CD4-positive, alpha-beta T cell (primary cell): ENCODE results near the gene PKD1L1. TPM values are rescaled to one million over a fixed set of nuclear protein-coding genes. Genes with fewer than 3 reads are reported as not detected.

Experiments used
- ATAC-seq: fragments of 200-7000 bp; cut with Tn5 transposase; one replicate; pipeline ENCODE4 v1.10.0; 2022; ENCODE audit warnings: mild to moderate bottlenecking; ENCODE audit not compliant: poor library complexity
- CTCF ChIA-PET: fragments of 350-600 bp; sonication (Branson Sonifier 250); formaldehyde crosslinking; loops from one replicate; lab custom pipeline; 2021; ENCODE audit warnings: antibody characterized with exemption, inconsistent platforms; lab: Charles Lee
- POLR2A ChIA-PET: fragments of 350-600 bp; sonication (Branson Sonifier 250); formaldehyde crosslinking; loops from one replicate; lab custom pipeline; 2021; ENCODE audit warnings: antibody characterized with exemption, inconsistent platforms; lab: Charles Lee
- DNase-seq, 14 experiments: peaks; one replicate each; pipeline ENCODE4 v3.0.0-alpha.2; 2013 to 2020; ENCODE audit warnings: mixed read lengths in 2 of 14
- H3K27ac ChIP-seq, 2 donors: one replicate each; pipeline versions ENCODE4 v1.5.1 to v1.7.0; 2013; ENCODE audit warnings: low read length in 2 of 2, low read depth in 1 of 2, mild to moderate bottlenecking in 1 of 2
- H3K27me3 ChIP-seq, 2 experiments: 1 replicate in 1 of 2; 2 replicates in 1 of 2; pipeline versions ENCODE4 v1.6.1 to v1.7.0; 2013; ENCODE audit warnings: low read length in 2 of 2, control low read depth in 1 of 2, mild to moderate bottlenecking in 1 of 2, moderate library complexity in 1 of 2; ENCODE audit not compliant: insufficient read depth in 2 of 2, control insufficient read depth in 1 of 2
- H3K36me3 ChIP-seq: one replicate; pipeline ENCODE4 v1.6.1; 2013; ENCODE audit warnings: low read length, control low read depth; ENCODE audit not compliant: insufficient read depth
- H3K4me1 ChIP-seq: one replicate; pipeline ENCODE4 v1.6.1; 2013; ENCODE audit warnings: low read length, control low read depth; ENCODE audit not compliant: insufficient read depth
- H3K4me3 ChIP-seq: one replicate; pipeline ENCODE4 v1.5.1; 2013; ENCODE audit warnings: mild to moderate bottlenecking, low read length, moderate library complexity
- H3K9me3 ChIP-seq, 2 experiments: 1 replicate in 1 of 2; 2 replicates in 1 of 2; pipeline versions ENCODE4 v1.6.1 to v1.7.0; 2013; ENCODE audit warnings: low read length in 2 of 2, mild to moderate bottlenecking in 2 of 2, control low read depth in 1 of 2, moderate library complexity in 1 of 2; ENCODE audit not compliant: control insufficient read depth in 1 of 2, insufficient read depth in 1 of 2
- H3K27ac Mint-ChIP-seq: one replicate; pipeline ENCODE4 v1.8.0; 2020; ENCODE audit warnings: mixed read lengths
- H3K27me3 Mint-ChIP-seq: one replicate; pipeline ENCODE4 v1.8.0; 2021; ENCODE audit warnings: mixed read lengths
- H3K36me3 Mint-ChIP-seq: one replicate; pipeline ENCODE4 v1.8.0; 2021; ENCODE audit warnings: low read depth, mixed read lengths
- H3K4me1 Mint-ChIP-seq: one replicate; pipeline ENCODE4 v1.8.0; 2021; ENCODE audit warnings: low read depth, mixed read lengths
- H3K4me3 Mint-ChIP-seq: one replicate; pipeline ENCODE4 v1.8.0; 2020; ENCODE audit warnings: mild to moderate bottlenecking, mixed read lengths
- H3K9me3 Mint-ChIP-seq: one replicate; pipeline ENCODE4 v1.8.0; 2020; ENCODE audit warnings: mixed read lengths
- CTCF ChIP-seq: fragments of 200-600 bp; IDR thresholded peaks from one replicate; pipeline ENCODE4 v1.8.0; 2022; ENCODE audit warnings: antibody characterized with exemption, mild to moderate bottlenecking
- intact Hi-C, 2 experiments: fragments of 100-400 bp; cut with DNase I in 1 of 2; cut with micrococcal nuclease in 1 of 2; formaldehyde crosslinking; loops; one replicate each; pipeline versions ENCODE4 v1.15.1 to v1.9.0; 2023 to 2025; cut with DNase I, micrococcal nuclease
- total RNA-seq, 174 experiments: library from RNA in 2 of 174; stranded (reverse) in 2 of 174; gene quantifications; one replicate each; pipeline ENCODE4 v1.2.3 and lab custom pipeline; 2021 to 2026

The PKD1L1 gene
- total RNA-seq, 2 experiments from 2014 or later: 0.20 to 0.25 TPM

GRCh38 chr7:47739891-47740290 lies 208.4 kb downstream of the PKD1L1 start:
- ATAC-seq (no peak), DNase-seq (no peak)
- Mint-ChIP-seq H3K4me3 (no peak overlapping the region), H3K4me1 (no peaks in the 10 kb centered on the region), H3K9me3 (no peaks in the 10 kb centered on the region), H3K27me3 (peaks cover 16% of the 10 kb centered on the region), H3K27ac (no peak overlapping the region), H3K36me3 (no peaks in the 10 kb centered on the region)
- H3K36me3 ChIP-seq: no peaks in the 10 kb centered on the region
- H3K27me3 ChIP-seq: no peaks in the 10 kb centered on the region
- H3K4me1 ChIP-seq: no peaks in the 10 kb centered on the region
- POLR2A ChIA-PET: no interaction called here
- no peak overlapping the region for H3K4me3 ChIP-seq
- H3K9me3 ChIP-seq: peaks cover 0 to 10% of the 10 kb centered on the region in 2 experiments
- no peak overlapping the region for H3K27ac ChIP-seq
- CTCF ChIA-PET: no interaction called here
- intact Hi-C loops: no loop called here
- no peak for TF ChIP-seq CTCF

DNA sequence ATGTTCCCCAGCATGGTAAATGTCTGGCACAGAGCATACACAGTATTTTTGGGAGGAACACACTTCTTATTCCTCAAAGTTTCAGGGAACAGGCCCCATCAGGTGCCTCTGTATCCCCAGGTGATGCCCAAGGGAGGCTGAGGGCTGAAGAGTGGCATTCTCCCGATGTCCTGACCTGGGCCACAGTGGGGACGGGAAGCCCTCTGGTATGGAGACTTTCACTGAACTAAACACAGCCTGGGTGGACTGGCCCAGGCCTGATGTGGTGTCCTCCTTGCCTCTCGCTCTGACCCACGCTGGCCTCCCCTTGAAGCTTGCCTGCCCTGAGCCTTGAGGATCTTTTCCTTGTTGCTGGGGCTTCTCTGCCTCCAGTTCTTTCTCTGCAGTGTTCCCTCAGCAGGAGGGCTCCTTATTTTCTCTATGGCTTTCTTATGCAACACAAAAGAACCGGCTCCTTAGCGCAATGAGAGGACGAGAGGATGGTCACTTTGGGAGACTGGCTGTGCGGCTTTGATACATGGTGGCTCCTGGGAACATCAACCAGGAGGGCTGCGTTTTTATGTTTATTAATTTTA lies 208.9 kb downstream of the PKD1L1 start:
- ChIA-PET CTCF (no interaction called here), POLR2A (no interaction called here)
- Mint-ChIP-seq H3K27me3 (peaks cover 20% of the 10 kb centered on the region), H3K36me3 (no peaks in the 10 kb centered on the region), H3K4me3 (no peak overlapping the region), H3K9me3 (no peaks in the 10 kb centered on the region), H3K27ac (no peak overlapping the region), H3K4me1 (no peaks in the 10 kb centered on the region)
- TF ChIP-seq CTCF: no peak
- intact Hi-C loops: no loop called here
- no peak for ATAC-seq
- Histone ChIP-seq H3K4me1 (no peaks in the 10 kb centered on the region), H3K36me3 (no peaks in the 10 kb centered on the region), H3K27ac (no peak overlapping the region), H3K9me3 (peaks cover 0 to 10% of the 10 kb centered on the region in 2 experiments), H3K27me3 (no peaks in the 10 kb centered on the region), H3K4me3 (no peak overlapping the region)
- no peak for DNase-seq

DNA sequence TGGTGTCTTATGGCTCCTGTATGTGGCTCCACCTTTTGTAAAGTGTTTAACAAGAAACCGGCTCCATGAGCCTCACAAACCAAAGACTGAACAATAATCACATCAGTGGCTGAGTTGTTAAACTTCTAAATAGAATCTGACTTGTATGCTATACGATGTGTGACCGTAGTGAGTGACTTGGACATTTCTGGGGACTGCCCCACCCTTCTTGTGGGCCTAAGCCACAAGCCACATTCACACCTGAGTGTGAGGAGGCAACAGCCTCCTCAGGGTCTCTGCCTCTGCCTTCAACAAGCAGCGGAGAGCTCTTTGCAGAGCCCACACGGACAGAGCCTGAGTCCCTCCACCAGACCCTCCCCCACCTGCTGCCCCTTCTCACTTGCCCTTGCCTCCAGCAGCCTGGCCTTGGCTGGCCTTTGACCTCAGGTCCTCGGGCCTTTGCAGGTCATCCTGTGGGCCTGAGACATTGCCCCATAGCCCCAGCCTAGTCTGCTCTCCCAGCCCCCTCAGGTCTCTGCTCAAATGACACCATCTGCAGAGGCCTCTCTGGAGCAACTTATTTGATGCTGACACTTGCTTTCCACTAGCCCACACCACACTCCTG lies 209.6 kb downstream of the PKD1L1 start:
- ChIA-PET CTCF (no interaction called here), POLR2A (no interaction called here)
- no peaks in the 10 kb centered on the region for H3K4me1 ChIP-seq
- no peaks in the 10 kb centered on the region for H3K27me3 ChIP-seq
- H3K9me3 ChIP-seq: peaks cover 0 to 4% of the 10 kb centered on the region in 2 experiments
- no peaks in the 10 kb centered on the region for H3K9me3 Mint-ChIP-seq
- no peaks in the 10 kb centered on the region for H3K36me3 ChIP-seq
- H3K27ac ChIP-seq: no peak overlapping the region
- DNase-seq: no peak
- no peaks in the 10 kb centered on the region for H3K36me3 Mint-ChIP-seq
- H3K4me1 Mint-ChIP-seq: no peaks in the 10 kb centered on the region
- H3K4me3 Mint-ChIP-seq: no peak overlapping the region
- intact Hi-C loops: no loop called here
- TF ChIP-seq CTCF: no peak
- ATAC-seq: no peak
- H3K27me3 Mint-ChIP-seq: peaks cover 20% of the 10 kb centered on the region
- no peak overlapping the region for H3K27ac Mint-ChIP-seq
- no peak overlapping the region for H3K4me3 ChIP-seq
